Keratinocyte (primary cell): ENCODE measurements around the gene LMBR1. TPM values are rescaled to one million over a fixed set of nuclear protein-coding genes. Genes with fewer than 3 reads are reported as not detected.

Source experiments
- DNase-seq: peaks from one replicate; pipeline ENCODE4 v3.0.0-alpha.2; 2011; ENCODE audit warnings: low read depth, missing footprints, low spot score
- FAIRE-seq: peaks from 2 replicates; lab custom pipeline; 2011; peaks lifted over from hg19 to GRCh38; lab: Jason Lieb, UNC
- H2AFZ ChIP-seq: 2 replicates; pipeline ENCODE4 v1.6.0; 2012; ENCODE audit warnings: low read length, control low read depth, inconsistent platforms; ENCODE audit not compliant: control insufficient read depth
- H3K27ac ChIP-seq: 2 replicates; pipeline ENCODE4 v1.5.1; 2011; ENCODE audit warnings: low read length; ENCODE audit not compliant: control insufficient read depth, insufficient read depth
- H3K27me3 ChIP-seq: 3 replicates; pipeline ENCODE4 v1.6.0; 2011; ENCODE audit warnings: low read length; ENCODE audit not compliant: control insufficient read depth, insufficient read depth; ENCODE audit errors: extremely low read depth
- H3K36me3 ChIP-seq, 2 experiments: 2 replicates in 1 of 2; 3 replicates in 1 of 2; pipeline ENCODE4 v1.5.1; 2011; ENCODE audit warnings: low read length in 2 of 2, mild to moderate bottlenecking in 1 of 2; ENCODE audit not compliant: control insufficient read depth in 2 of 2, insufficient read depth in 2 of 2; ENCODE audit errors: extremely low read depth in 1 of 2
- H3K4me1 ChIP-seq: 3 replicates; pipeline ENCODE4 v1.5.1; 2011; ENCODE audit warnings: low read length; ENCODE audit not compliant: control insufficient read depth, insufficient read depth; ENCODE audit errors: extremely low read depth
- H3K4me2 ChIP-seq: 3 replicates; pipeline ENCODE4 v1.6.0; 2011; ENCODE audit warnings: low read depth, low read length; ENCODE audit not compliant: control insufficient read depth, insufficient read depth; ENCODE audit errors: extremely low read depth
- H3K4me3 ChIP-seq, 3 experiments: fragments of 200-600 bp in 1 of 3; sonication (generic) in 1 of 3; 2 replicates in 2 of 3; 3 replicates in 1 of 3; pipeline ENCODE4 v1.5.1; 2011 to 2016; ENCODE audit warnings: low read length in 3 of 3, mild to moderate bottlenecking in 3 of 3, control low read depth in 2 of 3, inconsistent platforms in 1 of 3, low read depth in 1 of 3, mixed read lengths in 1 of 3, mixed run types in 1 of 3, moderate library complexity in 1 of 3; ENCODE audit not compliant: control insufficient read depth in 2 of 3, insufficient read depth in 2 of 3; ENCODE audit errors: extremely low read depth in 1 of 3
- H3K79me2 ChIP-seq: 2 replicates; pipeline ENCODE4 v1.6.0; 2012; ENCODE audit warnings: low read length; ENCODE audit not compliant: control insufficient read depth, insufficient read depth
- H3K9ac ChIP-seq: 3 replicates; pipeline ENCODE4 v1.6.0; 2011; ENCODE audit warnings: low read length; ENCODE audit not compliant: control insufficient read depth, insufficient read depth; ENCODE audit errors: extremely low read depth
- H3K9me1 ChIP-seq: 3 replicates; pipeline ENCODE4 v1.6.0; 2011; ENCODE audit warnings: low read length; ENCODE audit not compliant: control insufficient read depth, insufficient read depth; ENCODE audit errors: extremely low read depth
- H3K9me3 ChIP-seq: 2 replicates; pipeline ENCODE4 v1.5.1; 2012; ENCODE audit warnings: low read depth, low read length; ENCODE audit not compliant: control insufficient read depth
- H4K20me1 ChIP-seq: 3 replicates; pipeline ENCODE4 v1.6.0; 2011; ENCODE audit warnings: low read length; ENCODE audit not compliant: control insufficient read depth, insufficient read depth; ENCODE audit errors: extremely low read depth
- EZH2 ChIP-seq: IDR thresholded peaks from one replicate; pipeline ENCODE4 v1.6.1; 2012; ENCODE audit warnings: inconsistent platforms, mild to moderate bottlenecking, low read length, moderate library complexity
- dilution Hi-C: fragments of 300-500 bp; cut with MboI; formaldehyde crosslinking; loops from one replicate; pipeline ENCODE4 v1.7.0; 2020; ENCODE audit warnings: low sequenced_read_pairs; ENCODE audit not compliant: extremely low pct_ligation_motif_present
- polyA plus RNA-seq, 5 experiments: library from polyadenylated mRNA; depleted of rRNA in 3 of 5; stranded (reverse) in 3 of 5; stranded (forward) in 1 of 5; unstranded in 1 of 5; fragments of >200 nt; gene quantifications; 1 replicate in 1 of 5; 2 replicates in 3 of 5; 3 replicates in 1 of 5; pipeline versions ENCODE4 v1.2.1 to v1.2.3, GENCODE V29; 2011 to 2012; ENCODE audit warnings: missing spikeins in 2 of 5, low read depth in 1 of 5, low replicate concordance in 1 of 5
- TF ChIP-seq, protein P1 (sequence below), 3 experiments: IDR thresholded peaks in 1 of 3; conservative IDR thresholded peaks in 1 of 3; optimal IDR thresholded peaks in 1 of 3; 2 replicates in 2 of 3; 3 replicates in 1 of 3; pipeline versions ENCODE3 to v1.5.1; 2011; ENCODE audit warnings: low read length in 3 of 3, mild to moderate bottlenecking in 3 of 3, moderate library complexity in 2 of 3, control low read depth in 1 of 3, inconsistent platforms in 1 of 3; ENCODE audit not compliant: insufficient read depth in 2 of 3; ENCODE audit errors: extremely low read depth in 1 of 3

LMBR1 gene
- polyA plus RNA-seq, 1 donor (not counting 4 experiments of a cell fraction or from before 2014, with no cell fraction given) = 30.2 TPM

GRCh38 chr7:156661637-156662036, 231.3 kb downstream of the LMBR1 start:
- Histone ChIP-seq H3K79me2 (no peaks in the 10 kb centered on the region), H3K27me3 (no peaks in the 10 kb centered on the region), H3K36me3 (no peaks in the 10 kb centered on the region), H3K9me1 (no peaks in the 10 kb centered on the region), H3K4me3 (no peak overlapping the region), H4K20me1 (no peaks in the 10 kb centered on the region), H3K27ac (no peak overlapping the region), H3K9me3 (no peaks in the 10 kb centered on the region), H3K4me2 (no peak overlapping the region), H2AFZ (no peak overlapping the region), H3K4me1 (peaks cover 3% of the 10 kb centered on the region), H3K9ac (no peak overlapping the region)
- dilution Hi-C loops = no loop called here
- no peak for TF ChIP-seq EZH2
- TF ChIP-seq, protein P1, sequence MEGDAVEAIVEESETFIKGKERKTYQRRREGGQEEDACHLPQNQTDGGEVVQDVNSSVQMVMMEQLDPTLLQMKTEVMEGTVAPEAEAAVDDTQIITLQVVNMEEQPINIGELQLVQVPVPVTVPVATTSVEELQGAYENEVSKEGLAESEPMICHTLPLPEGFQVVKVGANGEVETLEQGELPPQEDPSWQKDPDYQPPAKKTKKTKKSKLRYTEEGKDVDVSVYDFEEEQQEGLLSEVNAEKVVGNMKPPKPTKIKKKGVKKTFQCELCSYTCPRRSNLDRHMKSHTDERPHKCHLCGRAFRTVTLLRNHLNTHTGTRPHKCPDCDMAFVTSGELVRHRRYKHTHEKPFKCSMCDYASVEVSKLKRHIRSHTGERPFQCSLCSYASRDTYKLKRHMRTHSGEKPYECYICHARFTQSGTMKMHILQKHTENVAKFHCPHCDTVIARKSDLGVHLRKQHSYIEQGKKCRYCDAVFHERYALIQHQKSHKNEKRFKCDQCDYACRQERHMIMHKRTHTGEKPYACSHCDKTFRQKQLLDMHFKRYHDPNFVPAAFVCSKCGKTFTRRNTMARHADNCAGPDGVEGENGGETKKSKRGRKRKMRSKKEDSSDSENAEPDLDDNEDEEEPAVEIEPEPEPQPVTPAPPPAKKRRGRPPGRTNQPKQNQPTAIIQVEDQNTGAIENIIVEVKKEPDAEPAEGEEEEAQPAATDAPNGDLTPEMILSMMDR (optimal IDR thresholded peaks at IDR 0.05 in 1 of 3, IDR thresholded peaks at IDR 0.05 in 1 of 3, conservative IDR thresholded peaks at IDR 0.05 in 1 of 3; ENCODE audit: extremely low read depth in 1 of 3, insufficient read depth in 2 of 3, low read length in 3 of 3) = no peak
- DNase-seq (no peak), FAIRE-seq (no peak)

- no peak for TF ChIP-seq EZH2
- TF ChIP-seq, protein P1 (optimal IDR thresholded peaks at IDR 0.05 in 1 of 3, IDR thresholded peaks at IDR 0.05 in 1 of 3, conservative IDR thresholded peaks at IDR 0.05 in 1 of 3; ENCODE audit: extremely low read depth in 1 of 3, insufficient read depth in 2 of 3, low read length in 3 of 3) = no peak
- no peaks in the 10 kb centered on the region for H3K36me3 ChIP-seq
- H3K4me1 ChIP-seq = peaks cover 3% of the 10 kb centered on the region
- H3K9me1 ChIP-seq = no peaks in the 10 kb centered on the region
- dilution Hi-C loops = no loop called here
- H3K4me3 ChIP-seq = no peak overlapping the region
- no peaks in the 10 kb centered on the region for H3K27me3 ChIP-seq
- H3K27ac ChIP-seq = no peak overlapping the region
- no peak overlapping the region for H3K4me2 ChIP-seq
- no peak overlapping the region for H3K9ac ChIP-seq
- no peak for FAIRE-seq
- no peaks in the 10 kb centered on the region for H3K9me3 ChIP-seq
- DNase-seq = no peak
- H4K20me1 ChIP-seq = no peaks in the 10 kb centered on the region
- H3K79me2 ChIP-seq = no peaks in the 10 kb centered on the region
- H2AFZ ChIP-seq = no peak overlapping the region
Observed at GRCh38 chr7:156659961-156660360, 233.0 kb downstream of the LMBR1 start.
